Umbilical cord (tissue), 2 donors: ENCODE results near the gene RBMS3. TPM values are rescaled to one million over a fixed set of nuclear protein-coding genes. Genes with fewer than 3 reads are reported as not detected.
"Not testable (repeated sequence)": the region's sequence is repeated elsewhere in the genome, so short reads cannot be mapped to it uniquely, and the experiment has no call there.

ENCODE experiments used
- DNase-seq: peaks from one replicate; pipeline ENCODE4 v3.0.0-alpha.2; 2015; ENCODE audit warnings: low spot score
- total RNA-seq: library from RNA; depleted of rRNA; stranded (reverse); fragments of >200 nt; gene quantifications from one replicate; pipeline ENCODE4 v1.2.3, GENCODE V29; 2014; ENCODE audit warnings: low replicate concordance; ENCODE audit not compliant: insufficient read depth

The RBMS3 gene
- total RNA-seq, 1 donor from 2014 or later, result 195 TPM

GRCh38 chr3:29771602-29772001, 490.7 kb downstream of the RBMS3 start:
- no peak for DNase-seq

- DNase-seq, result no peak
Observed at GRCh38 chr3:29772436-29772835, 491.6 kb downstream of the RBMS3 start.

GRCh38 chr3:29773481-29773880, 492.6 kb downstream of the RBMS3 start:
- DNase-seq, result no peak

GRCh38 chr3:29775340-29775739, 494.5 kb downstream of the RBMS3 start:
- no peak for DNase-seq

GRCh38 chr3:29777869-29778268, 497.0 kb downstream of the RBMS3 start:
- no peak for DNase-seq

DNA sequence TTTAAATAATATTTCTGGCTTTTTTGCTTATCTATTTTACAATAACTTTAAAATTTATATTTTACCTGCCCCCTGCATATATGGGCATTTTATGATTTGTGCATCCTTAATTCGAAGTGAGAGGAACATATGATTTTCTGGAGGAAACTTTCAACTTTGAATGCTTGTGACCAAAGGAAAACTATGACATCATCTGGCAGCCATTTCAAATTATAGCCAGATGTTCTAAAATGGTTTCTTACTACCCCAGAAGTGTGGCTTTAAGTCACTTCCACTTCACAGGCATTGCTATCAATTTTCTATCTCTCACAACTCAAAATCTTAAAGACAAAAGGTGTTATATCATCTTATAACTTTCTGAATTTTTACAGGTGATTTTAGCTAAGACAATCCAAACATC, 508.8 kb downstream of the RBMS3 start:
- no peak for DNase-seq

- no peak for DNase-seq
Observed at GRCh38 chr3:29796808-29797207, 515.9 kb downstream of the RBMS3 start.

GRCh38 chr3:29802057-29802456, 521.2 kb downstream of the RBMS3 start:
- no peak for DNase-seq

- no peak for DNase-seq
Observed at GRCh38 chr3:29804044-29804443, 523.2 kb downstream of the RBMS3 start.

DNA sequence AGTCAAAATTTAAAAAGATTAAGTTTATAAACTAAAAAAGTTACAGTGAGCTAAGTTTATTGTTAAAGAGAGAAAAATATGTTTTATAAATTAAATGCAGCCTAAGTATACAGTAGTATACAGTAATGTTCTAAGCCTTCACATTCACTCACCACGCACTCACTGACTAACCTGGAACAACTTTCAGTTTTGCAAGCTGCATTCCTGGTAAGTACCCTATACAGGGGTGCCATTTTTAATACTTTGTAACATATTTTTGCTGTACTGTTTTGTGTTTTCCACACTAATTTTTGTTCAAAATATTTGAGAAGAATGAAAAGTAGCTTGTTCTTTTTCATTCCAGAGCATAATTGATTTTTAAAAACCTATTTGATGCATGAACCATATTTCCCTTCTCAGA, 524.9 kb downstream of the RBMS3 start:
- no peak for DNase-seq

- DNase-seq, result not testable (repeated sequence)
Observed at GRCh38 chr3:29808324-29808723, 527.5 kb downstream of the RBMS3 start.

DNA sequence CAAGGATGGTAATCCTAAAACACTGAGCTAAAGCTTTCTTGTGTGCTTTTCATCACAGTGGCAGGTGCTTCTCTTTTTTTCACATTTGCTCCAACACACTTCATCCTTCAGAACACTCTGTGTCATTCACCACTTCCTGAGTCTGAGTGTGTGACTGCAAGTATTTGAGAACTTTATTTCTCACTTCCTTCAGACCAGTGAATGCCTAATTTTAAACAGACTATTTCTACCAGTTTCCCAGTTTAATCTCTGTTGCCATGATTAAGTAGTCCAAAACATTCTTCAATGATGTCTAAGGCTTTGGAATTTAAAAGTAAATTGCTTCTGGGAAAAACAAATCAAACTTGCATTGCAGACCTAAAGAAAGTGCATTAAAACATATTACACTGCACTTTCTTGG, 541.2 kb downstream of the RBMS3 start:
- DNase-seq, result no peak

DNA sequence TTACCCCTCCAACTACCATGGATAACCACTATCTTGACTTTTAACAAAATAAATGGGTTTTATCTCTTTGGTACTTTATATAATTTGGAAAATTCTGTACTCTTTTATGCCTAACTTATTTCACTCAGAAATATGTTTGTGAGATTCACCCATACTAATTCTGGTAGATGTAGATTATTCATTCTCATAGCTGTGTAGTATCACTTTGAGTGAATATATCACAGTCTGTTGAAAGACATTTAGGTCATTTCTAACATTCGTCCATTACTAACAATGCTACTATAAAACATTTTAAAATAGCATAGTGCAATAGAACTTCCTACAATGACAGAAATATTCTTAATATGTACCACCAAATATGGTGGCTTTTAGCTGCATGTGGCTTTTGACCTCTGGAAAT, 542.4 kb downstream of the RBMS3 start:
- no peak for DNase-seq

GRCh38 chr3:29826712-29827111, 545.8 kb downstream of the RBMS3 start:
- no peak for DNase-seq

DNA sequence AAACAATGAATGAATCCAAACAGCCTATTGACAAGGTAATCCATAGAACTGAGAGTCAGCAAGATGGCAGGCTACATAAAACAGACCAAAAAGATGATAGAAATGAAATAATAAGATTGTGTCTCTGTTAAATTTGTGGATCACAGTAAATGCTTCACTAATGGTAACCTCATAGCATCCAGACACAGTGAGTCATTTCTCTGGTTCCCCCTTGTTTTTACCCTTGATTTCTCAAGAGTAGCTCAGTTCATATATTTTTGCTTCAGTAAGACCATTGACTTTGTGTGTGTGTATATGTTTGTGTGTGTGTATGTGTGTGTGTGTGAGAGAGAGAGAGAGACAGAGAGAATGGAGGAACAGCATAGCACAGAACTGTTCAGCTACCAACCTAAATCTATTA, 546.9 kb downstream of the RBMS3 start:
- no peak for DNase-seq

- DNase-seq, result no peak
Observed at GRCh38 chr3:29829340-29829739, 548.5 kb downstream of the RBMS3 start.

DNA sequence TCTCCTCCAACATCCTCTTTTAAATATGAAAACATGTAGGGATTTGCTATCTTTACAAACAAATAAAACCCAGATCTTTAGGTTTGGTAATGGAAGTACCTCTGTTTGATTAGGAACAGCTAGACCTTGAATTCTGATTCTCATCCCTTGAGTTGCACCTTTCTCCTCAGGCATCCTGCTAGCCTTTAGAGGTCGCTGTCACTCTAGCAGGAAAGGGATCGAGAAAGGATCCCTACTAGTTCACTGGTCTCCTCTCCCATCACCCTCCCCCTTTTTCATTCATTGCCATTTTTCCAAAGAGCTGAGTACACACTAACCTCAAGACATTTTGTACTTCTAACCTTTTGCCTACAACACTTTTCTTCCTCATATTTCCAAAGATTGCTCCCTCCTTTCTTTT, 569.8 kb downstream of the RBMS3 start:
- no peak for DNase-seq

DNA sequence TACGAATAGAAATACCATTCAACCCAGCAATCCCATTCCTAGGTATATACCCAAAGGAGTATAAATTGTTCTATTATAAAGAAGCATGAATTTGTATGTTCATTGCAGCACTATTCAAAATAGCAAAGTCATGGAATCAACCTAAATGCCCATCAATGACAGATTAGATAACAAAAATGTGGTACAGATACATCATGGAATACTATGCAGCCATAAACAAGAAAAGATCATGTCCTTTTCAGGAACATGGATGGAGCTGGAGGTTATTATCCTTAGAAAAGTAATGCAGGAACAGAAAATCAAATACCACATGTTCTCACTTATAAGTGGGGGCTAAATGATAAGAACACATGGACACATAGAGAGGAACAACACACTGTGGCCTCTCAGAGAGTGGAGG, 571.9 kb downstream of the RBMS3 start:
- DNase-seq, result no peak

DNA sequence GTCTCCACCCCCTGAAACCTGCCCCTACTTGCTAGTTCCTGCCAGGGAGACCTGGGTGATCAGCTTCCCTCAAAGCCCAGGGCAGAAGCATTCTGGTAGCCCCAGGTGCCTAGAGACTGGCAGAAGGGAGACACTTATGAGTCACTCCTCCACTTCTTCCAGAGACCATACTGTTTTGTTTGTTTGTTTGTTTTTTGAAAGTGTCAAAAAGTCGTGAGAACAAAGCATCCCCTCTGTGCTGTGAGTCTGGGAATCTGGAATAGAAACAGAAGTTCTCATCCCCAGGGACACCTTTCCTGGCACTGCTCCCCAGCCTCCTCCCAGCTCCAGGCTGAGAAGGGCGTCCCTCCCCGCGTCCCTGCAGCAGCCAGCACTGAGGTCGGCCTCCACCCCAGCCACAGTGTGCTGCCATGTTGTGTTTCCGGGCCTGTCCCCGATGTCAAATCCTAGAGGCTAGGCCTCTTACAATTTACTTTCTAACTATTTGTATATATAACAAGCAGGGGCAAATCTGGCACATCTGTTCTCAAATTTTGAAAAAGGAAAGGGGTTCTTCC, 573.0 kb downstream of the RBMS3 start:
- no peak for DNase-seq

- DNase-seq, result no peak
Observed at GRCh38 chr3:29854821-29855220, 574.0 kb downstream of the RBMS3 start.

DNA sequence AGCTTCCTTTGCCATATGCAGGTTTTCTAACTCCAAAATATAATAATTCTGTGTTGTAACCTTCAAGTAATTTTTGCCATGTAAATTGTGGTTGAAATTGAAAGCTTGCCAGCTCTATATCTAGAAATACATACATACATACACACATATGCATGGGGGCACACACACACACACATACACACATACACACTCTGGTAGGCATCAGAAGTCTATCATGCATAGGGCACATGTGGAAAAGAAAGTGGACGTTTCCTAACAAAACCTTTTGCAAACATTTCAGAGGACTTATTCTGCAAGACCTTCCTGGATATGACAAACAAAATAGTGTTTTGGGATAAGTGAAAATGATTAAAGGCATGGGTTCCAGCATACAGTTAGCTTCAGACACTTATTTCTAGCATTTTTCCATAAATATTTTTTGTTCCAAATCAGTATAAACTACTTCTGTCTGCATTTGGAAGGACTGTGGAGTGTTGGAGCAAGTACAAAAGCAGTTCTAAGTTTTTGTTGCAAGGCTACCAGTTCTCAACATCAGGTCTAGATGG, 578.9 kb downstream of the RBMS3 start:
- no peak for DNase-seq

DNA sequence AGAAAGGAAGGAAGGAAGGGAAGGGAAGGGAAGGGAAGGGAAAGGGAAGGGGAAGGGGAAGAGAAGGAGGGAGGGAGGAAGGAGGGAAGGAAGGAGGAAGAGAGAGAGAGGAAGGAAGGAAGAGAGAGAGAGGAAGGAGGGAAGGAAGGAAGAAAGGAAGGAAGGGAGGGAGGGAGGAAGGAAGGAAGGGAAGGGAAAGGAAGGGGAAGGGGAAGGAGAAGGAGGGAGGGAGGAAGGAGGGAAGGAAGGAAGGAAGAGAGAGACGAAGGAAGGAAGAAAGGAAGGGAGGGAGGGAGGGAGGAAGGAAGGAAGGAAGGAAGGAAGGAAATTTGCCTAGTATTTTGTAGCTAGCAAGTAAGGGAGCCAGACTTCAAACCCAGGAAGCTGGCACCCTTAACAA, 583.9 kb downstream of the RBMS3 start:
- no peak for DNase-seq

DNA sequence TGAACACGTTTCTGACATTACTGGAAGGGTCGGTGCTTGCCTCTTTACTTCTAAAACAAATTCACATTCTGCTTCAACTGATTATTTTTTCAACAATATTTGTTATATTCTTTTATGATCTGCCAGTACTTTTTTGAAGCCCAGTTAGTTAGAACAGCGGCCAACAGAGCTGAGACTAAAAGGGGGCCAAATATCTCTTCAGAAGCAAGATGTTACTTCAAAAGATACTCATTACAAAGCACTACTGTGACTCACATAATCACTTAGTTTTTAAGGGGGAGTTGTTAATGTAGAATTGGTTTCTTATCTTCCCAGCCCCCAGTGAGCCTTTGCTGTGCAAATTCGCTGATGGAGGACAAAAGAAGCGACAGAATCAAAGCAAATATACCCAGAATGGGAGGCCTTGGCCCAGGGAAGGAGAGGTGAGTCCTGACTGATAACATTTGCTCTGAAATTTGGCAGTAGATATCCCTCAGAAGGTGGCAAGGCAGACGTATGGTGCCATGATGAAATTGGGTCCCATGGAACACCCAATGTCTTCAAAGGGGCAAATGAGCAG, 587.8 kb downstream of the RBMS3 start:
- DNase-seq, result no peak

DNA sequence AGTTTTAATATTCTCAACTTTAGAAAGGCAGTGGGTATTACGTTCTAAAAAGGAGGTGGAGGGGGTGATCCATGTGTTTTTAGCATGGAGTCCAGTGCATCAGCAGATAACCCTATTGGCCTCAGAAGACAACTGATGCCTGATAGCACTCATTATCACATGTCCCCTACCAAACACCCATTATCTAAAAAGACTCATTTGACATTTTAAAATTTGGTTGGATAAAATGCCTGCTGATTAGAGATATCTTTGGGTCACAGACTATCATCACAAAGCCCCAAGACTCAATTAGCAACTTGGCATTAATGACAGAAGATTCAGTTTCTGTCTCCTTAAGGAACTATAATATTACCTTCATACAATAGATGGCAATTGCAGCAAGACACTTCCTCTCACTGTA, 589.3 kb downstream of the RBMS3 start:
- DNase-seq, result no peak
